GM12872 (cell line): ENCODE results near the gene PFKFB4.

ENCODE experiments used
- CTCF ChIP-seq: IDR thresholded peaks from 3 replicates; pipeline ENCODE4 v1.5.1; 2011; ENCODE audit warnings: low read depth, mild to moderate bottlenecking, low read length, moderate library complexity; ENCODE audit not compliant: insufficient read depth

Gene PFKFB4

GRCh38 chr3:48556796-48557626 lies at the start of gene PFKFB4:
Gene PFKFB4 (minus strand): TSS chr3:48556803. CDS start chr3:48556777, 26 bp downstream.
- TF ChIP-seq CTCF, result no peak

GRCh38 chr3:48601622-48601994 lies 45.0 kb upstream of the PFKFB4 start:
- no peak for TF ChIP-seq CTCF

- no peak for TF ChIP-seq CTCF
Observed at GRCh38 chr3:48600711-48601621, 44.4 kb upstream of the PFKFB4 start.

GRCh38 chr3:48599509-48600285 lies 43.1 kb upstream of the PFKFB4 start:
- TF ChIP-seq CTCF, result no peak

- TF ChIP-seq CTCF, result no peak
Observed at GRCh38 chr3:48599077-48599501, 42.5 kb upstream of the PFKFB4 start.

- TF ChIP-seq CTCF, result no peak
Observed at GRCh38 chr3:48598323-48599076, 41.9 kb upstream of the PFKFB4 start.
